DND-41 (cell line): Measurements from ENCODE around the gene NLRP13.

ENCODE experiments used
- ATAC-seq: fragments of 200-7000 bp; cut with Tn5 transposase; 3 replicates; pipeline ENCODE4 v1.9.1; 2021; ENCODE audit warnings: low read depth; ENCODE audit not compliant: insufficient read depth
- DNase-seq: peaks from one replicate; pipeline ENCODE4 v3.0.0-alpha.2; 2020
- H2AFZ ChIP-seq: 2 replicates; pipeline ENCODE4 v1.6.0; 2012; ENCODE audit warnings: low read depth, low read length
- H3K27ac ChIP-seq: 2 replicates; pipeline ENCODE4 v1.5.1; 2012; ENCODE audit warnings: low read length, inconsistent platforms
- H3K27me3 ChIP-seq: fragments of 200-600 bp; sonication (generic); 2 replicates; pipeline ENCODE4 v1.6.0; 2012; ENCODE audit warnings: low read length, mild to moderate bottlenecking, inconsistent platforms; ENCODE audit not compliant: insufficient read depth, poor library complexity
- H3K36me3 ChIP-seq: 2 replicates; pipeline ENCODE4 v1.5.1; 2012; ENCODE audit warnings: low read length, inconsistent platforms; ENCODE audit not compliant: insufficient read depth
- H3K4me1 ChIP-seq: 2 replicates; pipeline ENCODE4 v1.5.1; 2012; ENCODE audit warnings: mild to moderate bottlenecking, low read length; ENCODE audit not compliant: insufficient read depth
- H3K4me2 ChIP-seq: 2 replicates; pipeline ENCODE4 v1.6.0; 2012; ENCODE audit warnings: mild to moderate bottlenecking, moderate library complexity, low read length, inconsistent platforms; ENCODE audit not compliant: insufficient read depth
- H3K4me3 ChIP-seq, 2 experiments: fragments of 200-600 bp in 1 of 2; shearing (Covaris generic) in 1 of 2; 2 replicates each; pipeline ENCODE4 v1.5.1; 2012 to 2016; ENCODE audit warnings: inconsistent platforms in 2 of 2, low read length in 2 of 2, mild to moderate bottlenecking in 2 of 2, low read depth in 1 of 2, moderate library complexity in 1 of 2
- H3K79me2 ChIP-seq: 2 replicates; pipeline ENCODE4 v1.6.0; 2012; ENCODE audit warnings: low read length, inconsistent platforms; ENCODE audit not compliant: insufficient read depth
- H3K9ac ChIP-seq: 2 replicates; pipeline ENCODE4 v1.6.0; 2012; ENCODE audit warnings: low read depth, mild to moderate bottlenecking, inconsistent platforms, low read length, moderate library complexity
- H3K9me3 ChIP-seq: 2 replicates; pipeline ENCODE4 v1.5.1; 2012; ENCODE audit warnings: low read length, moderate library complexity, mild to moderate bottlenecking, inconsistent platforms; ENCODE audit not compliant: insufficient read depth, severe bottlenecking
- H4K20me1 ChIP-seq: 2 replicates; pipeline ENCODE4 v1.6.0; 2012; ENCODE audit warnings: low read length; ENCODE audit not compliant: insufficient read depth
- EZH2 ChIP-seq: IDR thresholded peaks from 3 replicates; pipeline ENCODE4 v1.6.1; 2012; ENCODE audit warnings: borderline replicate concordance, low read depth, mild to moderate bottlenecking, moderate library complexity, low read length, inconsistent platforms; ENCODE audit not compliant: severe bottlenecking
- TF ChIP-seq, protein P1 (sequence below): IDR thresholded peaks from 2 replicates; pipeline ENCODE4 v1.5.1; 2012; ENCODE audit warnings: borderline replicate concordance, low read length, moderate library complexity, mild to moderate bottlenecking; ENCODE audit not compliant: poor library complexity, severe bottlenecking; ENCODE audit errors: extremely low read depth

The NLRP13 gene

DNA sequence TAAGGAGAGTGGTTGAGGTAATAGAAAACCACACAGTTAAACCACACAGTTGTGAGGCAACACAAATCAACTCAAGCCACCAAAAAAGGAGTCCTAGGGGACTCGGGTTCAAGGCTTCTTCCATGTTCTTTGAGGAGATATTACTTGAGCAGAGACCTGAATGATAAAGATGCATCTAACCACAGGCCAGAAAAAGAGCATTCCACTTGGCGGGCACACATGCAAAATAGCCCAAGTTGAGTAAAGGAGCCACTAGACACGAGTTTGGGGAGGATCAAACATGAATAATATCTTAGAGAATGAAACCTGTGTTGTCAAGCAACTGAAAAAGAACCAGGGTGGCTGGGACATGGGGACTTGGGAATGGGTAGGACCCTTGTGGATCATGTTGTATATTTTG lies 65.6 kb downstream of the NLRP13 start:
- Histone ChIP-seq H3K27ac (no peak overlapping the region), H3K9me3 (no peaks in the 10 kb centered on the region), H3K36me3 (no peaks in the 10 kb centered on the region), H2AFZ (no peak overlapping the region), H3K4me2 (no peak overlapping the region), H3K79me2 (no peaks in the 10 kb centered on the region), H4K20me1 (no peaks in the 10 kb centered on the region), H3K4me1 (no peaks in the 10 kb centered on the region), H3K4me3 (no peak overlapping the region), H3K9ac (no peak overlapping the region), H3K27me3 (no peaks in the 10 kb centered on the region)
- no peak for ATAC-seq
- DNase-seq = no peak
- TF ChIP-seq, protein P1, sequence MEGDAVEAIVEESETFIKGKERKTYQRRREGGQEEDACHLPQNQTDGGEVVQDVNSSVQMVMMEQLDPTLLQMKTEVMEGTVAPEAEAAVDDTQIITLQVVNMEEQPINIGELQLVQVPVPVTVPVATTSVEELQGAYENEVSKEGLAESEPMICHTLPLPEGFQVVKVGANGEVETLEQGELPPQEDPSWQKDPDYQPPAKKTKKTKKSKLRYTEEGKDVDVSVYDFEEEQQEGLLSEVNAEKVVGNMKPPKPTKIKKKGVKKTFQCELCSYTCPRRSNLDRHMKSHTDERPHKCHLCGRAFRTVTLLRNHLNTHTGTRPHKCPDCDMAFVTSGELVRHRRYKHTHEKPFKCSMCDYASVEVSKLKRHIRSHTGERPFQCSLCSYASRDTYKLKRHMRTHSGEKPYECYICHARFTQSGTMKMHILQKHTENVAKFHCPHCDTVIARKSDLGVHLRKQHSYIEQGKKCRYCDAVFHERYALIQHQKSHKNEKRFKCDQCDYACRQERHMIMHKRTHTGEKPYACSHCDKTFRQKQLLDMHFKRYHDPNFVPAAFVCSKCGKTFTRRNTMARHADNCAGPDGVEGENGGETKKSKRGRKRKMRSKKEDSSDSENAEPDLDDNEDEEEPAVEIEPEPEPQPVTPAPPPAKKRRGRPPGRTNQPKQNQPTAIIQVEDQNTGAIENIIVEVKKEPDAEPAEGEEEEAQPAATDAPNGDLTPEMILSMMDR = no peak
- no peak for TF ChIP-seq EZH2

DNA sequence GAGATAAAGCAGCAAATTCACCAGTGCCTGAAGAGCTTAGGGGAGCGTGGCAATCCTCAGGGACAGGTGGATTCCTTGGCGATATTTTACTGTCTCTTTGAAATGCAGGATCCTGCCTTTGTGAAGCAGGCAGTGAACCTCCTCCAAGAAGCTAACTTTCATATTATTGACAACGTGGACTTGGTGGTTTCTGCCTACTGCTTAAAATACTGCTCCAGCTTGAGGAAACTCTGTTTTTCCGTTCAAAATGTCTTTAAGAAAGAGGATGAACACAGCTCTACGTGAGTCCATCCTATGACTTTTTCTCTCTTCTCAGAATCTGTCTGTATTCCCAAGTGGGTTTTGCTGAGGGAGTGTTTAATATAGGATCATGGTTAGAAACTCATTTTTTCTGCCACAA lies 73.2 kb downstream of the NLRP13 start:
- TF ChIP-seq, protein P1 = no peak
- no peak for TF ChIP-seq EZH2
- Histone ChIP-seq H3K27ac (no peak overlapping the region), H2AFZ (no peak overlapping the region), H3K27me3 (no peaks in the 10 kb centered on the region), H3K9ac (no peak overlapping the region), H3K79me2 (no peaks in the 10 kb centered on the region), H3K4me1 (no peaks in the 10 kb centered on the region), H4K20me1 (no peaks in the 10 kb centered on the region), H3K4me2 (no peak overlapping the region), H3K9me3 (no peaks in the 10 kb centered on the region), H3K36me3 (no peaks in the 10 kb centered on the region), H3K4me3 (no peak overlapping the region)
- ATAC-seq (no peak), DNase-seq (no peak)

DNA sequence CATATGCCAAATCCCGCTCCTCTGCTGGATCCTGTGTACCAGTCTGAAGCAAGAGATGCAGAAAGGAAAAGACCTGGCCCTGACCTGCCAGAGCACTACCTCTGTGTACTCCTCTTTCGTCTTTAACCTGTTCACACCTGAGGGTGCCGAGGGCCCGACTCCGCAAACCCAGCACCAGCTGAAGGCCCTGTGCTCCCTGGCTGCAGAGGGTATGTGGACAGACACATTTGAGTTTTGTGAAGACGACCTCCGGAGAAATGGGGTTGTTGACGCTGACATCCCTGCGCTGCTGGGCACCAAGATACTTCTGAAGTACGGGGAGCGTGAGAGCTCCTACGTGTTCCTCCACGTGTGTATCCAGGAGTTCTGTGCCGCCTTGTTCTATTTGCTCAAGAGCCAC lies 73.7 kb downstream of the NLRP13 start:
- H3K27me3 ChIP-seq = no peaks in the 10 kb centered on the region
- no peak overlapping the region for H3K4me3 ChIP-seq
- no peak for DNase-seq
- H3K27ac ChIP-seq = no peak overlapping the region
- TF ChIP-seq, protein P1 = no peak
- TF ChIP-seq EZH2 = no peak
- H3K9me3 ChIP-seq = no peaks in the 10 kb centered on the region
- no peak for ATAC-seq
- no peak overlapping the region for H2AFZ ChIP-seq
- no peaks in the 10 kb centered on the region for H3K36me3 ChIP-seq
- H4K20me1 ChIP-seq = no peaks in the 10 kb centered on the region
- no peaks in the 10 kb centered on the region for H3K4me1 ChIP-seq
- H3K9ac ChIP-seq = no peak overlapping the region
- no peak overlapping the region for H3K4me2 ChIP-seq
- no peaks in the 10 kb centered on the region for H3K79me2 ChIP-seq

DNA sequence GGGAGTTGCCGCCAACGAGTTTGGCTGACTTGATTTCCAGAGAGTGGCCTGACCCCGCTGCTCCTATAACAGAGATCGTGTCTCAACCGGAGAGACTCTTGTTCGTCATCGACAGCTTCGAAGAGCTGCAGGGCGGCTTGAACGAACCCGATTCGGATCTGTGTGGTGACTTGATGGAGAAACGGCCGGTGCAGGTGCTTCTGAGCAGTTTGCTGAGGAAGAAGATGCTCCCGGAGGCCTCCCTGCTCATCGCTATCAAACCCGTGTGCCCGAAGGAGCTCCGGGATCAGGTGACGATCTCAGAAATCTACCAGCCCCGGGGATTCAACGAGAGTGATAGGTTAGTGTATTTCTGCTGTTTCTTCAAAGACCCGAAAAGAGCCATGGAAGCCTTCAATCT lies 74.2 kb downstream of the NLRP13 start:
- Histone ChIP-seq H3K4me2 (no peak overlapping the region), H3K79me2 (no peaks in the 10 kb centered on the region), H3K9ac (no peak overlapping the region), H3K27me3 (no peaks in the 10 kb centered on the region), H3K4me1 (no peaks in the 10 kb centered on the region), H3K27ac (no peak overlapping the region), H4K20me1 (no peaks in the 10 kb centered on the region), H3K9me3 (no peaks in the 10 kb centered on the region), H3K36me3 (no peaks in the 10 kb centered on the region), H2AFZ (no peak overlapping the region), H3K4me3 (no peak overlapping the region)
- ATAC-seq (no peak), DNase-seq (no peak)
- no peak for TF ChIP-seq EZH2
- TF ChIP-seq, protein P1 = no peak
